HG03064 (cell line): ENCODE results near the gene ZNF621.
A peak's percentile ranks its signal among the peaks of the same experiment; 100 is the strongest.

ENCODE experiments used
- ATAC-seq: cut with Tn5 transposase; IDR thresholded peaks from one replicate; pipeline ENCODE4 v1.9.1; 2021; ENCODE audit warnings: low read depth; ENCODE audit not compliant: unreplicated experiment

ZNF621 gene

DNA sequence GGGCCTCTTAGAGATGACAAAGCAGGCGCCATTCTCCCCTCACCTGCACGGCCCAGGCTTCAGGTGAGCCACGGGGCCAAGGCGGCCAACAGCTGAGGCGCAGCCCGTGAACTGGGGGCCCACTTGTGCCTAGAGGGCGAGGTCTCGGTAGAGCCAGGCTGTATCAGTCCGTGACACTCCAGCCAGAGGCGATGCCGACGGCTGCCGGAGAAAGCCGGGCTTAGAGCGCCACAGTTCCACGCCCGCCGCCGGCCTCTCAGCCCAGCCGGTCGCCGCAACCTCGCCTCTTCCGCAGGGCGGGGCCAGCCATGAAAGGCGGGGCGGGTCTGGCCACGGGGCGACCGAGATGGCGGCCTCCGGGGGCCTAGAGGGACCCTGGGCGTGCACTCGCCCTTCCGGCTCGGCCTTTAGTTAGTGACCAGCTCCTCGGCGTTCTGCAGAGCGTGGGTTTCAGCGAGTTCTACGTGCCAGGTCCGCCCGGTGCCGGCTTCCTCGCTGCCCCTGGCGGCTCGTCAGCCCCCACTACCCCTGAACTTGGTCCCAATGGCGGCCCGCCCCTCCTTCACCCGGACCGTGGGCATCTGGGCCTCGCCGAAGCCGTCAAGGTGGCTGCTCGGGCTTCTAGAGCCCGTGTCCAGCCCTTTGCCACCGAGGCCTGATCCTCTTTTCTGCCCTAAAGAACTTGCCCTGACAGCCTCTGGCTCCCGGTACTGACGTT is at the start of gene ZNF621:
TSS of gene ZNF621 (plus strand) at position 393 of the 718 bp plus-strand sequence. CDS start 881 bp downstream, outside the sequence.
- peak; percentile 98 for ATAC-seq

- no peak for ATAC-seq
Observed at GRCh38 chr3:40476478-40477470, 48.0 kb upstream of the ZNF621 start, which contains the start of gene ZNF619. Gene ZNF619 (plus strand): TSS chr3:40477122. CDS start chr3:40477980, 858 bp downstream.

DNA sequence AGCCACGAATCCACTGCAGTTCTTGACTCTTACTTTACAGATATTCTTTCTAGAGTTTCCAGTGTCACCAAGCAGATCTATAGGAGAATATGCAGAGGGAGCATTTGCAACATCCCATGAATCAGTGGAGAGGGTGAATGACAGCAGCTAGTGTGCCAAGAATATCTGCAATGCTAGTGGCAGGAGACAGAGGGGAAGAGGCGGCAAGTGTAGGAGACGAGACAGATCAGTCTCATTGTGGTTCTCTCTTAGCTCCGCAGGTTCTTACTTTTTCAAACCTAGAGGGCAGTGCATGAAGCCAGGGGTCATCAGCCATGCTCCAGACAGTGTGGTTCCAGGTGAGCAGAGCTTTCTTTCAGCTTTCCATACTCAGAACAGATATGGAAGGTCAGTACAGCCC is 47.1 kb upstream of the ZNF621 start:
- ATAC-seq = no peak

DNA sequence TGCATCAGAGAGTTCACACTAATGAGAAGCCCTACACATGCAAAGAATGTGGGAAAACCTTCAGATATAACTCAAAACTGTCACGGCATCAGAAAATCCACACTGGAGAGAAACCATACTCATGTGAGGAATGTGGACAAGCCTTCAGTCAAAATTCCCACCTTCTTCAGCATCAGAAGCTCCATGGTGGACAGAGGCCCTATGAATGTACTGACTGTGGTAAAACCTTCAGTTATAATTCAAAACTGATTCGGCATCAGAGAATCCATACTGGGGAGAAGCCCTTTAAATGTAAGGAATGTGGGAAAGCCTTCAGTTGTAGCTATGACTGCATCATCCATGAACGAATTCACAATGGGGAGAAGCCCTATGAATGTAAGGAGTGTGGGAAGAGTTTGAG is 37.6 kb upstream of the ZNF621 start:
- ATAC-seq = no peak

DNA sequence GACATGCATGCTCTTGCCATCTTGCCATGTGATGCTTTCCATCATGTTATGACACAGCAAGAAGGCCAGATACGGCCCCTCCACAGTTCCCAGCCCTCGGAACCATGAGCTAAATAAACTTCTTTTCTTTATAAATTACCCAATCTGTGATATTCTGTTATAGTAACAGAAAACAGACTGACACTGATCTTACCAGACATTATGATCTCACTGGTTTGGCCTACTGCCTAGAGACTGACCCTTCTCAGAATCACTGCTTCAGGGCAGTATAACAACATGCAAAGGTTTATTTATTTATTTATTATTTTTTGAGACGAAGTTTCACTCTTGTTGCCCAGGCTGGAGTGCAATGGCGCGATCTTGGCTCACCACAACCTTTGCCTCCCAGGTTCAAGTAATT is 33.8 kb upstream of the ZNF621 start:
- ATAC-seq = no peak

DNA sequence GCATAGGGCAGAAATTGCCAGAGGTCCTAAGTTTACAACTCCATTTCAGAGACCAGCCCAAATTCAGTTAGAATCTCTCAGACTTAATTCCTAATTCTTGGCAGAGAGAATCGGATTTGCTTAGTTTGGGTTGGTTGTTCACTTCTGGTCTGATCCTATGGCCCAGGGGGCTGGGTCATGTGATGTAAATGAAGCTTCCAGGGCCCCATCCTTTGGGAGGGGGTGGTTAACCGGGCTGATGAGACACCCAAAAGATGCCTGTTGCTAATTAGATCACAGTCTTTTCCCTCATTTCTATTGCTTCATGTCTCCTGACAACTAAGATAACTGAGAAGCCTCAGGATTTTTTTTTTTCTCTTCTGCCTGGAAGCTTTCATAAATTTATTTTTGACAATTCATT is 30.1 kb upstream of the ZNF621 start:
- no peak for ATAC-seq

- ATAC-seq = no peak
Observed at GRCh38 chr3:40497288-40497687, 27.5 kb upstream of the ZNF621 start.

DNA sequence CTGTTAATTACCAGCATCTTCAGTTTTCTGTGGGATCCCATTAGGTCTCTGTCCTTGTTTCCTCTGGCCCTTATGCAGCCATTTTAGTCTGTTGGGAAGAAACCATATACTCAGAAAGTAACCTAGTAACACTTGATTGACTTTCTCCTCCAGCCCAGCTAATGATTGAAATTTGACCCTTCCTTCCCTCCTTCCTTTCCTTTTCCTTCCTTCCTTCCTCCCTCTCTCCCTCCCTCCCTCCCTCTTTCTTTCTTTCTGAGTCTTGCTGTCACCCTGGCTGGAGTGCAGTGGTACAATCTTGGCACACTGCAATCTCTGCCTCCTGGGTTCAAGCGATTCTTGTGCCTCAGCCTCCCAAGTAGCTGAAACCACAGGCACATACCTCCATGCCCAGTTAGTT is 24.8 kb upstream of the ZNF621 start:
- no peak for ATAC-seq

DNA sequence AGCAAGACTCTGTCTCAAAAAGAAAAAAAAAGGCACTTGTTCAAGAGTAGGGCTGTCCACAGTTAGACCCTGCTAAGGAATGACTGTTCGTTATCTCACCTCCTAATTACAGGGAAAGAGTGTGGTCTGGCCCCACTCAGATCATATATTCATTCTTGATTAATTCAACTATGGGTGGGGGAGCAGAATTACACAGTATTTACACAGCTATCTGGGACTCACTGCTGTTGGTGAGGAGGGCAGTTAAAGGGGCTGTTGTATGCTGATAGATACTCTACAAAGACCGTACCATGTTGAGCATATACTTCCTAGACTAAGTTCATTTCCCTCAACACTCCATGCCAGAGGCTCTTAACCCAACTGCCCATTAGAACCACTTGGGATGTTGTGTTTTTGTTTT is 22.7 kb upstream of the ZNF621 start:
- ATAC-seq = no peak

GRCh38 chr3:40504636-40505430 is 19.9 kb upstream of the ZNF621 start:
- ATAC-seq = no peak

GRCh38 chr3:40505599-40506462 is 18.9 kb upstream of the ZNF621 start, which contains the start of gene ZNF620:
Gene ZNF620 (plus strand): TSS chr3:40506039. CDS start chr3:40506353, 314 bp downstream.
- ATAC-seq = peak; percentile 72

DNA sequence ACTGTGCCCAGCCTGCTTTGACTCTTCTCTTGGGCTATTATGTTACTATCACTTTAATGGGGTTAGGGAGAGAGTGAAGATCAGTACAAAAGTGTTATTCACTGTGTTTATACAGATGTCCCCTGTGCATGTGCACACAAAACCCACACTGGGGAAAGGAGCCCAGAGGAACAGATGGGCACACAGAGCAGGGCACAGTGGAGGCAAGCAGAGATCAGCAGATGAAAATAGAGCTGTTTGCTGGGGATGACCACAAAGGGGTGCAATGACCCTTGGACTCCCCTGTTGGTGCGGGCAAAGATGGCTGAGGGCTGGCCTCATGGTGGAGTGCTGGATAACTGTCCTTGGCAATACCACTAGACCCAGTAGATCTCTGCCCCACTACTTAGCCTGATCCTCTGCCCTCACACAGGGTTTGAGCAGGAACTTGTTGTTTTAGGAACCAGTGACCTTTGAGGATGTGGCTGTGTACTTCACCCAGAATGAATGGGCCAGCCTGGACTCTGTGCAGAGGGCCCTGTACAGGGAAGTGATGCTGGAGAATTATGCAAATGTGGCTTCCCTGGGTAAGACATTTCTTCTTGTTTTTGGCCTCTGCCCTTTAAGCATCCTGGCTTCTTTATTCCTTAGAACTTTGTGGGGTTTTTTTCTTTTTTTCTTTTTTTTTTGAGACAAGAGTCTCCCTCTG is 13.6 kb upstream of the ZNF621 start:
- ATAC-seq = no peak

GRCh38 chr3:40516201-40516600 is 8.6 kb upstream of the ZNF621 start:
- ATAC-seq = no peak

- ATAC-seq = no peak
Observed at GRCh38 chr3:40518067-40518466, 6.7 kb upstream of the ZNF621 start.

GRCh38 chr3:40518848-40519247 is 5.9 kb upstream of the ZNF621 start:
- no peak for ATAC-seq

GRCh38 chr3:40521254-40521653 is 3.5 kb upstream of the ZNF621 start:
- no peak for ATAC-seq

GRCh38 chr3:40523781-40524180 is 979 bp upstream of the ZNF621 start:
- no peak for ATAC-seq

GRCh38 chr3:40524222-40524567 is 565 bp upstream of the ZNF621 start:
- ATAC-seq = no peak

DNA sequence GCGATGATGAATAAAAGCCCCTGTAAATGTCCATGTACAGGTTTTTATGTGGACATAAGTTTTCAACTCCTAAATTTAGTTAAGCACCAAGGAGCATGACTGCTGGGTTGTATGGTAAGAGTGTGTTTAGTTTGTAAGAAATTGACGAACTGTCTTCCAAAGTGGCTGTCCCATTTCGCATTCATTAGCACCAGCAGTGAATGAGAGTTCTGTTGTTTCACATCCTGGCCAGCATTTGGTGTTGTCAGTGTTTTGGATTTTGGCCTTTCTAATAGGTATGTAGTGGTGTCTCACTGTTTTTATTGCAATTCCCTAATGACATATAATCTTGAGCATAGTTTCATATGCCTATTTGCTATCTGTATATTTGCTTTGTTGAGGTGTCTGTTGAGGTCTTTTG is 3.7 kb downstream of the ZNF621 start:
- ATAC-seq = no peak
